GM13977 (cell line): ENCODE data around the gene TSPAN9.

Experiments used
- DNase-seq: peaks from one replicate; pipeline ENCODE4 v3.0.0; 2012; ENCODE audit warnings: low spot score
- CTCF ChIP-seq: IDR thresholded peaks from 2 replicates; pipeline ENCODE4 v1.5.1; 2012; ENCODE audit warnings: mild to moderate bottlenecking, control low read depth; ENCODE audit not compliant: insufficient read depth; ENCODE audit errors: extremely low read depth, missing control alignments
- in situ Hi-C: fragments of 300-500 bp; cut with MboI; formaldehyde crosslinking; loops from one replicate; pipeline ENCODE4 v1.12.0; 2022; ENCODE audit warnings: low sequenced_read_pairs, low pct_unique_long_range_greater_than_20kb, mixed read lengths, inconsistent platforms; ENCODE audit not compliant: unreplicated experiment

The TSPAN9 gene

GRCh38 chr12:3097836-3098235 lies 20.7 kb downstream of the TSPAN9 start:
- TF ChIP-seq CTCF: no peak
- in situ Hi-C loops: no loop called here
- DNase-seq: no peak

- TF ChIP-seq CTCF: no peak
- no peak for DNase-seq
- in situ Hi-C loops: no loop called here
These were observed 21.3 kb downstream of the TSPAN9 start for GRCh38 chr12:3098436-3098835.

GRCh38 chr12:3099146-3099545 lies 22.0 kb downstream of the TSPAN9 start:
- no peak for DNase-seq
- TF ChIP-seq CTCF: no peak
- in situ Hi-C loops: no loop called here

- no peak for TF ChIP-seq CTCF
- in situ Hi-C loops: no loop called here
- no peak for DNase-seq
These were observed 24.3 kb downstream of the TSPAN9 start for GRCh38 chr12:3101309-3102024.

- TF ChIP-seq CTCF: no peak
- no peak for DNase-seq
- in situ Hi-C loops: no loop called here
These were observed 25.7 kb downstream of the TSPAN9 start for GRCh38 chr12:3102771-3103410.

GRCh38 chr12:3103806-3104205 lies 26.6 kb downstream of the TSPAN9 start:
- in situ Hi-C loops: no loop called here
- TF ChIP-seq CTCF: no peak
- DNase-seq: no peak
